IMR-90 (cell line): Measurements from ENCODE around the gene SSBP3. TPM values are rescaled to one million over a fixed set of nuclear protein-coding genes. Genes with fewer than 3 reads are reported as not detected.

ENCODE experiments used
- ATAC-seq: fragments of 200-7000 bp; cut with Tn5 transposase; 2 replicates; pipeline ENCODE4 v1.9.1; 2020; ENCODE audit warnings: low read depth, mild to moderate bottlenecking, moderate library complexity
- BruUV-seq: library from RNA; stranded (reverse); fragments of 400-500 nt; replicated peaks from 2 replicates; lab custom pipeline; 2021; lab: Mats Ljungman, UMichigan
- CTCF ChIA-PET: fragments of 300-600 bp; formaldehyde crosslinking; extraction: SDS; loops from one replicate; lab custom pipeline; 2021; ENCODE audit warnings: antibody characterized with exemption; lab: Yijun Ruan, JAX
- POLR2A ChIA-PET: fragments of 300-600 bp; sonication (Branson Sonifier 250); formaldehyde crosslinking; loops from one replicate; lab custom pipeline; 2022; ENCODE audit warnings: antibody characterized with exemption; ENCODE audit not compliant: unreplicated experiment; lab: Charles Lee
- DNase-seq: peaks from one replicate; pipeline ENCODE4 v3.0.0; 2013
- H2AFZ ChIP-seq: replicated peaks from 2 replicates; pipeline ENCODE3; 2013; ENCODE audit warnings: low read length, mild to moderate bottlenecking; ENCODE audit not compliant: poor library complexity
- H2AK5ac ChIP-seq: 2 replicates; pipeline ENCODE4 v1.6.1; 2013; ENCODE audit warnings: low read depth, low read length, inconsistent platforms
- H2AK9ac ChIP-seq: replicated peaks from 2 replicates; pipeline ENCODE3; 2013; ENCODE audit warnings: mild to moderate bottlenecking, low read depth, low read length, moderate library complexity; ENCODE audit not compliant: poor library complexity
- H2BK120ac ChIP-seq: 2 replicates; pipeline ENCODE4 v1.6.1; 2013; ENCODE audit warnings: low read depth, low read length, inconsistent platforms
- H2BK15ac ChIP-seq: 3 replicates; pipeline ENCODE4 v1.6.1; 2013; ENCODE audit warnings: low read depth, low read length, inconsistent platforms
- H2BK20ac ChIP-seq: 2 replicates; pipeline ENCODE4 v1.6.1; 2013; ENCODE audit warnings: low read depth, mild to moderate bottlenecking, inconsistent platforms, low read length, moderate library complexity
- H2BK5ac ChIP-seq: 2 replicates; pipeline ENCODE4 v1.6.1; 2013; ENCODE audit warnings: mild to moderate bottlenecking, low read depth, low read length, inconsistent platforms; ENCODE audit not compliant: poor library complexity, severe bottlenecking
- H3K14ac ChIP-seq: replicated peaks from 2 replicates; pipeline ENCODE4 v1.6.1; 2013; ENCODE audit warnings: low read depth, low read length, inconsistent platforms
- H3K18ac ChIP-seq: 2 replicates; pipeline ENCODE4 v1.6.1; 2013; ENCODE audit warnings: low read depth, low read length, control low read depth
- H3K23ac ChIP-seq: 2 replicates; pipeline ENCODE4 v1.6.1; 2013; ENCODE audit warnings: low read depth, low read length, inconsistent platforms
- H3K27ac ChIP-seq: 2 replicates; pipeline ENCODE4 v1.5.1; 2013; ENCODE audit warnings: mild to moderate bottlenecking, control low read depth, low read length; ENCODE audit not compliant: insufficient read depth
- H3K27me3 ChIP-seq: 2 replicates; pipeline ENCODE4 v1.6.1; 2013; ENCODE audit warnings: low read length; ENCODE audit not compliant: control insufficient read depth, insufficient read depth
- H3K36me3 ChIP-seq: 2 replicates; pipeline ENCODE4 v1.6.1; 2013; ENCODE audit warnings: low read length, mixed read lengths; ENCODE audit not compliant: control insufficient read depth, insufficient read depth
- H3K4ac ChIP-seq: 2 replicates; pipeline ENCODE4 v1.6.1; 2013; ENCODE audit warnings: low read depth, low read length, inconsistent platforms
- H3K4me1 ChIP-seq: 2 replicates; pipeline ENCODE4 v1.6.1; 2013; ENCODE audit warnings: low read length, mixed read lengths; ENCODE audit not compliant: control insufficient read depth, insufficient read depth
- H3K4me2 ChIP-seq: 2 replicates; pipeline ENCODE4 v1.6.1; 2013; ENCODE audit warnings: low read depth, mild to moderate bottlenecking, control low read depth, low read length, moderate library complexity
- H3K4me3 ChIP-seq: 2 replicates; pipeline ENCODE4 v1.5.1; 2013; ENCODE audit warnings: low read depth, mild to moderate bottlenecking, control low read depth, low read length, moderate library complexity; ENCODE audit not compliant: insufficient read depth
- H3K56ac ChIP-seq: 2 replicates; pipeline ENCODE4 v1.6.1; 2013; ENCODE audit warnings: low read length, inconsistent platforms; ENCODE audit not compliant: insufficient read depth; ENCODE audit errors: extremely low read depth
- H3K79me1 ChIP-seq, 2 experiments: 2 replicates each; pipeline ENCODE4 v1.6.1; 2013; ENCODE audit warnings: low read length in 2 of 2, inconsistent platforms in 1 of 2, low read depth in 1 of 2
- H3K9ac ChIP-seq: 2 replicates; pipeline ENCODE4 v1.6.1; 2013; ENCODE audit warnings: low read depth, low read length, control low read depth
- H3K9me1 ChIP-seq: 2 replicates; pipeline ENCODE4 v1.6.1; 2013; ENCODE audit warnings: low read length, inconsistent platforms; ENCODE audit not compliant: insufficient read depth
- H3K9me3 ChIP-seq: 2 replicates; pipeline ENCODE4 v1.6.1; 2013; ENCODE audit warnings: low read length; ENCODE audit not compliant: control insufficient read depth, insufficient read depth
- H4K20me1 ChIP-seq: 2 replicates; pipeline ENCODE4 v1.6.1; 2013; ENCODE audit warnings: low read length, inconsistent platforms; ENCODE audit not compliant: insufficient read depth
- H4K5ac ChIP-seq: 2 replicates; pipeline ENCODE4 v1.6.1; 2013; ENCODE audit warnings: mild to moderate bottlenecking, low read depth, low read length, control low read depth
- H4K8ac ChIP-seq, 2 experiments: 2 replicates each; pipeline ENCODE4 v1.6.1; 2013; ENCODE audit warnings: low read depth in 2 of 2, low read length in 2 of 2, control low read depth in 1 of 2, inconsistent platforms in 1 of 2
- H4K91ac ChIP-seq: 2 replicates; pipeline ENCODE4 v1.6.1; 2013; ENCODE audit warnings: low read depth, low read length, inconsistent platforms; ENCODE audit not compliant: insufficient read depth
- BHLHE40 ChIP-seq: fragments of 150-350 bp; IDR thresholded peaks from 2 replicates; pipeline ENCODE4 v1.6.1; 2016; ENCODE audit warnings: mild to moderate bottlenecking, low read depth, low read length
- CHD1 ChIP-seq: IDR thresholded peaks from 2 replicates; pipeline ENCODE4 v1.6.1; 2012; ENCODE audit warnings: low read depth, low read length, improper control_type of control experiment
- MAFK ChIP-seq: IDR thresholded peaks from 2 replicates; pipeline ENCODE4 v1.6.1; 2012; ENCODE audit warnings: low read depth, low read length, improper control_type of control experiment
- NFE2L2 ChIP-seq: fragments of 150-350 bp; IDR thresholded peaks from 2 replicates; pipeline ENCODE4 v1.6.1; 2016; ENCODE audit warnings: low read depth, mild to moderate bottlenecking, low read length
- POLR2A ChIP-seq: IDR thresholded peaks from 2 replicates; pipeline ENCODE4 v1.6.1; 2012; ENCODE audit warnings: mild to moderate bottlenecking, low read depth, low read length
- RCOR1 ChIP-seq: IDR thresholded peaks from 2 replicates; pipeline ENCODE4 v1.6.1; 2012; ENCODE audit warnings: mild to moderate bottlenecking, low read length, improper control_type of control experiment; ENCODE audit not compliant: insufficient replicate concordance
- SMC3 ChIP-seq: fragments of 150-350 bp; IDR thresholded peaks from 2 replicates; pipeline ENCODE4 v1.6.1; 2016; ENCODE audit warnings: low read depth, mild to moderate bottlenecking, antibody characterized with exemption, low read length, moderate library complexity
- WGBS, 2 experiments: methylation state at CpG; one replicate each; pipeline versions ENCODE4 v1.1.5 to v1.1.7; 2013; ENCODE audit warnings: missing lambda C conversion rate in 2 of 2; ENCODE audit not compliant: insufficient read length in 1 of 2; ENCODE audit errors: extremely low coverage in 2 of 2; 5-methylcytosine and 5-hydroxymethylcytosine counted together
- dilution Hi-C: fragments of 300-500 bp; cut with HindIII; formaldehyde crosslinking; loops from one replicate; pipeline ENCODE4 v1.14.3; 2018; ENCODE audit warnings: low sequenced_read_pairs; ENCODE audit not compliant: unreplicated experiment
- in situ Hi-C: fragments of 300-500 bp; cut with MboI; formaldehyde crosslinking; loops from 3 replicates; pipeline ENCODE4 v1.14.3; 2019; ENCODE audit warnings: low sequenced_read_pairs, inconsistent platforms, mixed read lengths
- intact Hi-C: fragments of 100-400 bp; cut with micrococcal nuclease; formaldehyde crosslinking; loops from 2 replicates; pipeline ENCODE4 v1.10.0; 2022
- polyA plus RNA-seq, 3 experiments: library from polyadenylated mRNA; depleted of rRNA; stranded (reverse); fragments of >200 nt; gene quantifications; 2 replicates each; pipeline ENCODE4 v1.2.3, GENCODE V29; 2012; ENCODE audit warnings: low replicate concordance in 1 of 3
- total RNA-seq: library from RNA; depleted of rRNA; stranded (reverse); fragments of >200 nt; gene quantifications from 2 replicates; pipeline ENCODE4 v1.2.3, GENCODE V29; 2012

SSBP3 gene
- total and polyA plus RNA-seq, 2 of the 4 experiments (the other 2 are of a cell fraction), result 10.9 to 39.6 TPM

- Histone ChIP-seq H3K36me3 (no peaks in the 10 kb centered on the region), H2BK120ac (no peak overlapping the region), H2BK20ac (no peak overlapping the region), H3K9me1 (no peaks in the 10 kb centered on the region), H3K4me2 (no peak overlapping the region), H3K4ac (no peak overlapping the region), H3K4me1 (no peaks in the 10 kb centered on the region), H3K79me1 (no peaks in the 10 kb centered on the region), H2BK15ac (no peak overlapping the region), H2AK9ac (no peak overlapping the region), H4K91ac (no peak overlapping the region), H4K20me1 (no peaks in the 10 kb centered on the region), H3K27ac (no peak overlapping the region), H3K9me3 (no peaks in the 10 kb centered on the region), H3K4me3 (no peak overlapping the region), H2AFZ (no peak overlapping the region), H3K27me3 (peaks cover 6% of the 10 kb centered on the region; the same call in 1 of the 2 replicates), H2BK5ac (no peak overlapping the region), H2AK5ac (no peak overlapping the region), H4K8ac (no peak overlapping the region), H3K56ac (no peak overlapping the region), H3K14ac (no peak overlapping the region), H3K18ac (no peak overlapping the region), H4K5ac (no peak overlapping the region), H3K9ac (no peak overlapping the region), H3K23ac (no peak overlapping the region)
- in situ Hi-C loops (no loop called here), intact Hi-C loops (no loop called here), dilution Hi-C loops (no loop called here)
- DNase-seq, result no peak
- BruUV-seq, result no TSS peak
- POLR2A ChIA-PET, result no interaction called here
- CTCF ChIA-PET, result no interaction called here
- no peak for ATAC-seq
- no peak for TF ChIP-seq MAFK
- TF ChIP-seq CHD1, result no peak
- TF ChIP-seq NFE2L2, result no peak
- TF ChIP-seq POLR2A, result no peak
- no peak for TF ChIP-seq BHLHE40
- no peak for TF ChIP-seq RCOR1
- no peak for TF ChIP-seq SMC3
- WGBS, 2 experiments, result 50% methylated on average over 1 of the region's 10 CpGs; no CpG with 5 or more reads in 1 of the 2 experiments
These were observed 22.8 kb upstream of the SSBP3 start for GRCh38 chr1:54428837-54429518.
